Dermis blood vessel endothelial cell (primary cell): Measurements from ENCODE around the gene EXOSC7. TPM values are rescaled to one million over a fixed set of nuclear protein-coding genes. Genes with fewer than 3 reads are reported as not detected.

Experiments
- DNase-seq: peaks from one replicate; pipeline ENCODE4 v3.0.0; 2010
- total RNA-seq: library from RNA; depleted of rRNA; stranded (reverse); fragments of >200 nt; gene quantifications from 2 replicates; pipeline ENCODE4 v1.2.3, GENCODE V29; 2014

Gene EXOSC7
- total RNA-seq, 1 donor from 2014 or later: 50.4 TPM

DNA sequence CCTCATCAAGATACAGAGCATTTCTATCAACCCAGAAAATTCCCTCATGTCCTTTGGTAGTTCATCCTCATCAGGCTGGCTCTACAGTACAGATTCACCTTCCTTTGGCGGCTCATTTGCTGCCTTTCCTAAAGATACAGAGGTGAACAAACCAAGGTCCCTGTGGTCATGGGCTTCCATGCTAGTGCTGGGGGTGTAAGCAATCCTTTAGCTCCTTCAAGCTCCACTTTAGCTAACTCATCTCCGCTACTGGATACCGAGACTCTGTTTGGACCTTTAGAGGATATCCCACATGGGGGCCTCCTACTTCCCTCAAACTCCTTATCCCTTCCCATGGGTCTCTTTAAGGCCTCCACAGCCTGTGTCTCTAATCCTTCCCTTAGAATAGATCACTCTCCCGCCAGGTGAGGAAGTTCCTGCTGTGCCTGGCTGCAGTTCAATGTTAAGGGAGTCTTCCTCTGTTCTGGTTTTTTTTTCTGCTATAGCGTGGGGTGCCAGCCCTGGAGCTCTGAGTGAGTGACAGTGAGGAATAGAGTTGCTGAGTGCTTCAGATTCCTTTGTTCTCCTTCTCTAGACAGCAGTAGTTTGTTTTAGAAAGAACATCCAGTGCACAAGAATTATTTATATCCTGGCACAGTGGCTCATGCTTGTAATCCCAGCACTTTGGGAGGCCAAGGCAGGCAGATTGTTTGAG lies 80.7 kb downstream of the EXOSC7 start:
- DNase-seq: no peak

DNA sequence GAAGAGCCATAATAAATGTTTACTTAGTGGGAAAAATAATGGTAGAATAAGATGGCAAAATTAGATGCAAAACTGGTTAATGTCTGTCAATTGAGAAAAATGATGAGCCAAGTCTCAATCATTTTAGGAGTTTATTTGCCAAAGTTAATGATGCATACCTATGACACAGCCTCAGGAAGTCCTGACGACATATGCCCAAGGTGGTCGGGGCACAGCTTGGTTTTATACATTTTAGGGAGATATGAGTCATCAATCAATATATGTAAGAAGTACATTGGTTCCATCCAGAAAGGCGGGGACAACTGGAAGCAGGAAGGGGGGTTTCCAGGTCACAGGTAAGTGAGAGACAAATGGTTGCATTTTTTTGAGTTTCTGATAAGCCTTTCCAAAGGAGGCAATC lies 81.5 kb downstream of the EXOSC7 start:
- DNase-seq: no peak

DNA sequence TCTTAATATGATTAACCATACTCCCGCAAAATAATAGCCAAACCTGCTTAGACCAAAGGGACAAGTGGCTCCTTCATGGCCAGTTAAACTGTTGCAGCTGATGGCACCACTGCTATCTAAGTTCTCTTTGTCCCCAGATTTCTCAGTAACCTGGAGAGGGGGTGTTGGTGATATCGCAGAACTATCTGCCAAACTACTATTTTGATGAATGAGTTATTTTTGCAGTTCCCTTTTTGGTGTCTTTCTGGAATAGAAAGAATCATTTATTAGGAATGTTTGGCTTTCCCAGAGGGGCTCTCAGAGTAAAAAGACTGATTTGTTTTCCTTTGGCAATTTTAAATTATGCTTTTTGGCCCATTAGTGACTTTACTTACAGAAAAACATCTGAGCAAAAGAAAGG lies 83.1 kb downstream of the EXOSC7 start:
- DNase-seq: no peak

GRCh38 chr3:45060165-45060892 lies 84.3 kb downstream of the EXOSC7 start:
- DNase-seq: no peak

Other genes starting within 250 kb of the EXOSC7 start
- gene ZNF501, start 246.6 kb upstream of the EXOSC7 start, total RNA-seq: 4.2 and 5.4 TPM in 2 replicates
- gene KIAA1143, start 214.6 kb upstream of the EXOSC7 start, total RNA-seq: 23.0 and 23.9 TPM in 2 replicates
- 7.5 and 21.2 TPM in 2 replicates for gene KIF15, start 214.4 kb upstream of the EXOSC7 start, total RNA-seq
- gene TMEM42, start 114.3 kb upstream of the EXOSC7 start, total RNA-seq: 9.2 and 14.3 TPM in 2 replicates
- 0.14 TPM in 1 of 2 replicates, not detected in the other for gene TGM4, start 101.6 kb upstream of the EXOSC7 start, total RNA-seq
- 69.4 and 98.2 TPM in 2 replicates for gene ZDHHC3, start 70 bp upstream of the EXOSC7 start, total RNA-seq
- gene CLEC3B, start 50.1 kb downstream of the EXOSC7 start, total RNA-seq: 0.88 and 6.3 TPM in 2 replicates
- gene CDCP1, start 170.1 kb downstream of the EXOSC7 start, total RNA-seq: 0.09 and 0.17 TPM in 2 replicates